Natural killer cell (primary cell): ENCODE data around the gene VPS13D. TPM values are rescaled to one million over a fixed set of nuclear protein-coding genes. Genes with fewer than 3 reads are reported as not detected.
"Not testable (repeated sequence)": the region's sequence is repeated elsewhere in the genome, so short reads cannot be mapped to it uniquely, and the experiment has no call there.

Source experiments
- ATAC-seq, 3 donors: fragments of 150-1000 bp in 2 of 3; fragments of 200-7000 bp in 1 of 3; cut with Tn5 transposase; 1 replicate in 1 of 3; 2 replicates in 2 of 3; pipeline ENCODE4 v1.10.0; 2021; ENCODE audit warnings: mild to moderate bottlenecking in 2 of 3, moderate library complexity in 2 of 3
- DNase-seq, 2 donors: peaks; one replicate each; pipeline versions ENCODE4 v3.0.0 to v3.0.0-alpha.2; 2013 to 2021; ENCODE audit warnings: mixed read lengths in 1 of 2
- H3K27ac ChIP-seq: one replicate; pipeline ENCODE4 v1.5.1; 2013; ENCODE audit warnings: mild to moderate bottlenecking, low read length
- H3K27me3 ChIP-seq: one replicate; pipeline ENCODE4 v1.6.1; 2013; ENCODE audit warnings: low read length; ENCODE audit not compliant: control insufficient read depth, insufficient read depth
- H3K36me3 ChIP-seq: one replicate; pipeline ENCODE4 v1.6.1; 2013; ENCODE audit warnings: low read length; ENCODE audit not compliant: control insufficient read depth, insufficient read depth
- H3K4me1 ChIP-seq: one replicate; pipeline ENCODE4 v1.6.1; 2013; ENCODE audit warnings: low read length; ENCODE audit not compliant: control insufficient read depth, insufficient read depth
- H3K4me3 ChIP-seq: one replicate; pipeline ENCODE4 v1.5.1; 2013; ENCODE audit warnings: low read length
- H3K9me3 ChIP-seq: one replicate; pipeline ENCODE4 v1.6.1; 2013; ENCODE audit warnings: low read length; ENCODE audit not compliant: control insufficient read depth, insufficient read depth
- H3K27ac Mint-ChIP-seq, 2 donors: one replicate each; pipeline ENCODE4 v1.8.0; 2022; ENCODE audit warnings: mild to moderate bottlenecking in 2 of 2, mixed read lengths in 2 of 2, moderate library complexity in 1 of 2
- H3K27me3 Mint-ChIP-seq, 2 donors: one replicate each; pipeline ENCODE4 v1.8.0; 2022; ENCODE audit warnings: low read depth in 2 of 2, mixed read lengths in 2 of 2
- H3K36me3 Mint-ChIP-seq: one replicate; pipeline ENCODE4 v1.8.0; 2022; ENCODE audit warnings: mixed read lengths
- H3K4me1 Mint-ChIP-seq, 2 donors: one replicate each; pipeline ENCODE4 v1.8.0; 2022; ENCODE audit warnings: mixed read lengths in 2 of 2
- H3K4me3 Mint-ChIP-seq: one replicate; pipeline ENCODE4 v1.8.0; 2022; ENCODE audit warnings: mild to moderate bottlenecking, moderate library complexity, mixed read lengths
- H3K9me3 Mint-ChIP-seq, 2 donors: one replicate each; pipeline ENCODE4 v1.8.0; 2022; ENCODE audit warnings: mixed read lengths in 2 of 2
- CTCF ChIP-seq: fragments of 200-600 bp; IDR thresholded peaks from one replicate; pipeline ENCODE4 v1.8.0; 2022; ENCODE audit warnings: antibody characterized with exemption
- WGBS: methylation state at CpG from one replicate; pipeline ENCODE4 v1.1.7; 2013; ENCODE audit warnings: missing lambda C conversion rate; ENCODE audit not compliant: insufficient coverage; 5-methylcytosine and 5-hydroxymethylcytosine counted together
- intact Hi-C: fragments of 100-400 bp; cut with micrococcal nuclease; formaldehyde crosslinking; loops from one replicate; pipeline ENCODE4 v1.14.2; 2022
- total RNA-seq, 4 donors: library from RNA; stranded (reverse); fragments of 120-200 nt in 1 of 4; gene quantifications; one replicate each; pipeline versions ENCODE4 v1.2.3 to v1.2.4, GENCODE V29; 2013 to 2022

VPS13D gene
- total RNA-seq, 3 donors from 2014 or later (not counting 1 experiment from before 2014, with no cell fraction given): 66.3 to 94.0 (median 81.7) TPM

DNA sequence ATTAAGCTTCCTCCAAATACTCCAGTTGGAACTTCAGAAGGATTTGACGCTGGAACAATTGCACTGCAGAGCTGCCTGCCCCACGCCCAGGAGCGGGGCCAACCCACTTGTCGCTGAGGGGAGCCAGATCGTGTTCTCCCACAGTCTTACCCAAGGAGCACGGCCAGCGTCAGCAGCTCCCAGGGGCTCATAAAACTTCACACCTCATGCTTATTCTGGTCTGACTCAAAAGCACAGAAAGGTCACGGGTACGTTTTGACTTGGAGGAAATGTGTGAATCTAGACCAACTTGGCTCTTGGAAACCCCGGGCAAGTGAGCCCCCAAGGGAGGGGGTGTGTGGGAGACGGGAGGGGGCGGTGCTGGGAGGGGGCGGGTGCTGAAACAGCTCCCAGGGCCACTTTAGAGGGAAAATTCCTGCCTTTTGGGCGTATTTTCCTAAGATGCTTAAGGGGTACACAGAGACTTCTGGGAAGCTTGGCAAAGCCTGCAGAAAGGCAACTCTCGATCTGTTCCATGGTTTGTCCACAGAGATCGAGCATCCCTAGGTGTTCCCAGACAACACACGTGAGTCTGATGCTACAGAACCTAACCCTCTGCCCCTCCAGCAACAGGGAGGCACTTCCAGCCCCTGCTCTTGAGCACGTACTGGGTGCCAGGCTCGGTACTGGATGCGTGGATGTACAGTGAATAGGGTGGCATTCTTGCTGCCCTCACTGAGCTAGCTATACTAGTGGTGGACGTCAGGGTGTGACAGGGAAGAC, 289.3 kb downstream of the VPS13D start:
- Histone ChIP-seq H3K27ac (no peak overlapping the region), H3K27me3 (no peaks in the 10 kb centered on the region), H3K9me3 (no peaks in the 10 kb centered on the region), H3K4me3 (no peak overlapping the region), H3K4me1 (peaks cover 8% of the 10 kb centered on the region), H3K36me3 (no peaks in the 10 kb centered on the region)
- peak; percentile 63 to 87 (median 71) for ATAC-seq
- intact Hi-C loops: no loop called here
- WGBS: 60% methylated on average over 21 of the region's 21 CpGs
- Mint-ChIP-seq H3K4me3 (no peak overlapping the region), H3K27me3 (no peaks in the 10 kb centered on the region), H3K36me3 (no peaks in the 10 kb centered on the region), H3K4me1 (peaks cover 0 to 17% of the 10 kb centered on the region in 2 donors), H3K9me3 (no peaks in the 10 kb centered on the region), H3K27ac (peak overlapping the region in 1 of 2 donors; percentile 48)
- no peak for TF ChIP-seq CTCF
- no peak for DNase-seq

DNA sequence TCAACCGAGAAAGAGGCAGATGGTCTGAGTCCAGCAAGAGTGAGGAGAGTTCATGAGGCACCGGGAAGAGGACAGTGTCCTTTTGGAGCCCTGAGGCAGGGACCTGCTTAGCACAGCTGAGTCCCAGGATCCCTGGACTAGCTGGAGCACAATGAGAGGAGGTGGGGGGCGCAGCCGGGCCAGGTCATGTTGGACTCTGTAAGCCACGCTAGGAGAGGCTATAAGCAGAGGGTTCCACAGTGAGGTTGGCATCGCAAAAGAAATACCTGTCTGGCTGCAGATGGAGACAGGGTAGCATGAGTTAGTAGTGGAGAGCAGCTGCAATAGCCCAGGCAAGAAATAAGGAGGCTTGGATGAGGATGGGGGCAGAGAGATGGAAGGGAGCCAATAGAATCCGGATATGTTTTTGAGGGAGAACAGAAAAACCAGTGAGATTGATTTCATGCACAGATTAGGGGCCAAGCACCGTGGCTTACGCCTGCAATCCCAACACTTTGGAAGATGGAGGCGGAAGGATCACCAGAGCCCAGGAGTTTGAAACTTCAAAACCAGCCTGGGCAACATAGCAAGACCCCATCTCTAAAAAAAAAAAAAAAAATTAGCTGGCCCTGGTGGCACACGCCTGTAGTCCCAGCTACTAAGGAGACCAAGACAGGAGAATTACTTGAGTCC, 290.0 kb downstream of the VPS13D start:
- no peak overlapping the region for H3K4me3 ChIP-seq
- ATAC-seq: no peak
- no peak overlapping the region for H3K4me3 Mint-ChIP-seq
- DNase-seq: no peak
- 96% methylated on average over 11 of the region's 11 CpGs for WGBS
- H3K9me3 ChIP-seq: no peaks in the 10 kb centered on the region
- H3K4me1 ChIP-seq: peaks cover 8% of the 10 kb centered on the region
- H3K27ac ChIP-seq: no peak overlapping the region
- H3K27me3 ChIP-seq: no peaks in the 10 kb centered on the region
- no peaks in the 10 kb centered on the region for H3K36me3 ChIP-seq
- no peaks in the 10 kb centered on the region for H3K36me3 Mint-ChIP-seq
- H3K9me3 Mint-ChIP-seq: no peaks in the 10 kb centered on the region
- TF ChIP-seq CTCF: no peak
- H3K4me1 Mint-ChIP-seq: peaks cover 0 to 13% of the 10 kb centered on the region in 2 donors
- intact Hi-C loops: no loop called here
- peak overlapping the region in 1 of 2 donors; percentile 48 for H3K27ac Mint-ChIP-seq
- no peaks in the 10 kb centered on the region for H3K27me3 Mint-ChIP-seq

- Histone ChIP-seq H3K27ac (no peak overlapping the region), H3K4me1 (peaks cover 8% of the 10 kb centered on the region), H3K9me3 (no peaks in the 10 kb centered on the region), H3K27me3 (no peaks in the 10 kb centered on the region), H3K36me3 (no peaks in the 10 kb centered on the region), H3K4me3 (no peak overlapping the region)
- H3K4me3 Mint-ChIP-seq: no peak overlapping the region
- WGBS: 93% methylated on average over 4 of the region's 5 CpGs
- no peaks in the 10 kb centered on the region for H3K36me3 Mint-ChIP-seq
- H3K27ac Mint-ChIP-seq: no peak overlapping the region
- peaks cover 0 to 22% of the 10 kb centered on the region in 2 donors for H3K4me1 Mint-ChIP-seq
- no peaks in the 10 kb centered on the region for H3K27me3 Mint-ChIP-seq
- TF ChIP-seq CTCF: no peak
- DNase-seq: no peak
- no peak for ATAC-seq
- no peaks in the 10 kb centered on the region for H3K9me3 Mint-ChIP-seq
- intact Hi-C loops: no loop called here
These were observed 291.3 kb downstream of the VPS13D start for GRCh38 chr1:12521096-12521495.

DNA sequence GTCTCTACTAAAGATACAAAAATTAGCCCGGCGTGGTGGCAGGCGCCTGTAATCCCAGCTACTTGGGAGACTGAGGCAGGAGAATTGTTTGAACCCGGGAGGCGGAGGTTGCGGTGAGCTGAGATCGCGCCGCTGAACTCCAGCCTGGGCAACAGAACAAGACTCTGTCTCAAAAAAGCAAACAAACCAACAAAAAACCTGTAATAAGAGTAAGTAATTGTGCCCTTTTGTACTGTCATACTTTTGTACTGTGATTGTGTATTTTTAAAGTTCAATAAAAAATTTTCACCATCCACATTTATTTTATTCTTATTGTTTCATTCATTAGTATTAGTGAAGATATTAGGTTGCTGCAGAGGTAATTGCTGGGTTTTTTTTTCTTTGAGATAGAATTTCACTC, 292.9 kb downstream of the VPS13D start:
- H3K9me3 ChIP-seq, H3K27me3 ChIP-seq, H3K36me3 ChIP-seq, H3K27ac Mint-ChIP-seq, H3K4me3 Mint-ChIP-seq, ATAC-seq, H3K4me3 ChIP-seq, H3K27me3 Mint-ChIP-seq, H3K27ac ChIP-seq, DNase-seq, H3K9me3 Mint-ChIP-seq, H3K4me1 ChIP-seq, H3K36me3 Mint-ChIP-seq, intact Hi-C loops: not testable (repeated sequence)
- 94% methylated on average over 3 of the region's 9 CpGs for WGBS
- peaks cover 0 to 22% of the 10 kb centered on the region in 2 donors for H3K4me1 Mint-ChIP-seq
